Measurements from ENCODE around the gene JARID2. TPM values are rescaled to one million over a fixed set of nuclear protein-coding genes. Genes with fewer than 3 reads are reported as not detected.

Gene JARID2
- total and polyA plus RNA-seq, 10 of the 15 experiments (the other 5 are each of a cell fraction or from before 2014, with no cell fraction given) = 4.2 to 21.6 (median 11.7) TPM

DNA sequence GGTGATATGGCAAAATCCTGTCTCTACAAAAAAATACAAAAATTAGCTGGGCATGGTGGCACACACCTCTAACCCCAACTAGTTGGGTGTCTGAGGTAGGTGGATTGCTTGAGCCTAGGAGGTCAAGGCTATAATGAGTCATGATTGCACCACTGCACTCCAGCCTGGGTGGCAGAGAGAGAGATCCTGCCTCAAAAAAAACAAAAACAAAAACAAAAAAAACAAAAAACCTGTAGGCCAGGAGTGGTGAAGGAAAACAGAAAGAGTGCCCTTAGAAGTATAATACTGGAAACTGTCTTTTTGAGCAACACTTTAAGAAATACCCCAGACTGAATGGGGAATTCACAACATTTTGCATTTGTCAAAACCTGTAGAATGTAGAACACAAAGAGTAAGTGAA, 85.3 kb downstream of the JARID2 start (continued):
- TF ChIP-seq, protein P1, sequence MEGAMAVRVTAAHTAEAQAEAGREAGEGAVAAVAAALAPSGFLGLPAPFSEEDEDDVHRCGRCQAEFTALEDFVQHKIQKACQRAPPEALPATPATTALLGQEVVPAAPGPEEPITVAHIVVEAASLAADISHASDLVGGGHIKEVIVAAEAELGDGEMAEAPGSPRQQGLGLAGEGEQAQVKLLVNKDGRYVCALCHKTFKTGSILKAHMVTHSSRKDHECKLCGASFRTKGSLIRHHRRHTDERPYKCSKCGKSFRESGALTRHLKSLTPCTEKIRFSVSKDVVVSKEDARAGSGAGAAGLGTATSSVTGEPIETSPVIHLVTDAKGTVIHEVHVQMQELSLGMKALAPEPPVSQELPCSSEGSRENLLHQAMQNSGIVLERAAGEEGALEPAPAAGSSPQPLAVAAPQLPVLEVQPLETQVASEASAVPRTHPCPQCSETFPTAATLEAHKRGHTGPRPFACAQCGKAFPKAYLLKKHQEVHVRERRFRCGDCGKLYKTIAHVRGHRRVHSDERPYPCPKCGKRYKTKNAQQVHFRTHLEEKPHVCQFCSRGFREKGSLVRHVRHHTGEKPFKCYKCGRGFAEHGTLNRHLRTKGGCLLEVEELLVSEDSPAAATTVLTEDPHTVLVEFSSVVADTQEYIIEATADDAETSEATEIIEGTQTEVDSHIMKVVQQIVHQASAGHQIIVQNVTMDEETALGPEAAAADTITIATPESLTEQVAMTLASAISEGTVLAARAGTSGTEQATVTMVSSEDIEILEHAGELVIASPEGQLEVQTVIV (IDR thresholded peaks at IDR 0.05; ENCODE audit: borderline replicate concordance, partially characterized antibody) = no peak
- no peak for TF ChIP-seq RAD51 (IDR thresholded peaks at IDR 0.05)
- TF ChIP-seq, protein P2, sequence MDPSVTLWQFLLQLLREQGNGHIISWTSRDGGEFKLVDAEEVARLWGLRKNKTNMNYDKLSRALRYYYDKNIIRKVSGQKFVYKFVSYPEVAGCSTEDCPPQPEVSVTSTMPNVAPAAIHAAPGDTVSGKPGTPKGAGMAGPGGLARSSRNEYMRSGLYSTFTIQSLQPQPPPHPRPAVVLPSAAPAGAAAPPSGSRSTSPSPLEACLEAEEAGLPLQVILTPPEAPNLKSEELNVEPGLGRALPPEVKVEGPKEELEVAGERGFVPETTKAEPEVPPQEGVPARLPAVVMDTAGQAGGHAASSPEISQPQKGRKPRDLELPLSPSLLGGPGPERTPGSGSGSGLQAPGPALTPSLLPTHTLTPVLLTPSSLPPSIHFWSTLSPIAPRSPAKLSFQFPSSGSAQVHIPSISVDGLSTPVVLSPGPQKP (IDR thresholded peaks at IDR 0.05; ENCODE audit: low read depth, low read length) = no peak
- no peak for TF ChIP-seq SRF (IDR thresholded peaks at IDR 0.05; ENCODE audit: low read depth in 2 of 2, low read length in 2 of 2)
- TF ChIP-seq WRNIP1 (IDR thresholded peaks at IDR 0.05; ENCODE audit: borderline replicate concordance, low read depth, low read length) = no peak
- TF ChIP-seq, protein P3, sequence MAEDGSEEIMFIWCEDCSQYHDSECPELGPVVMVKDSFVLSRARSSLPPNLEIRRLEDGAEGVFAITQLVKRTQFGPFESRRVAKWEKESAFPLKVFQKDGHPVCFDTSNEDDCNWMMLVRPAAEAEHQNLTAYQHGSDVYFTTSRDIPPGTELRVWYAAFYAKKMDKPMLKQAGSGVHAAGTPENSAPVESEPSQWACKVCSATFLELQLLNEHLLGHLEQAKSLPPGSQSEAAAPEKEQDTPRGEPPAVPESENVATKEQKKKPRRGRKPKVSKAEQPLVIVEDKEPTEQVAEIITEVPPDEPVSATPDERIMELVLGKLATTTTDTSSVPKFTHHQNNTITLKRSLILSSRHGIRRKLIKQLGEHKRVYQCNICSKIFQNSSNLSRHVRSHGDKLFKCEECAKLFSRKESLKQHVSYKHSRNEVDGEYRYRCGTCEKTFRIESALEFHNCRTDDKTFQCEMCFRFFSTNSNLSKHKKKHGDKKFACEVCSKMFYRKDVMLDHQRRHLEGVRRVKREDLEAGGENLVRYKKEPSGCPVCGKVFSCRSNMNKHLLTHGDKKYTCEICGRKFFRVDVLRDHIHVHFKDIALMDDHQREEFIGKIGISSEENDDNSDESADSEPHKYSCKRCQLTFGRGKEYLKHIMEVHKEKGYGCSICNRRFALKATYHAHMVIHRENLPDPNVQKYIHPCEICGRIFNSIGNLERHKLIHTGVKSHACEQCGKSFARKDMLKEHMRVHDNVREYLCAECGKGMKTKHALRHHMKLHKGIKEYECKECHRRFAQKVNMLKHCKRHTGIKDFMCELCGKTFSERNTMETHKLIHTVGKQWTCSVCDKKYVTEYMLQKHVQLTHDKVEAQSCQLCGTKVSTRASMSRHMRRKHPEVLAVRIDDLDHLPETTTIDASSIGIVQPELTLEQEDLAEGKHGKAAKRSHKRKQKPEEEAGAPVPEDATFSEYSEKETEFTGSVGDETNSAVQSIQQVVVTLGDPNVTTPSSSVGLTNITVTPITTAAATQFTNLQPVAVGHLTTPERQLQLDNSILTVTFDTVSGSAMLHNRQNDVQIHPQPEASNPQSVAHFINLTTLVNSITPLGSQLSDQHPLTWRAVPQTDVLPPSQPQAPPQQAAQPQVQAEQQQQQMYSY (CRISPR knock-in tag; IDR thresholded peaks at IDR 0.05) = no peak
- TF ChIP-seq SMARCA5 (IDR thresholded peaks at IDR 0.05) = peak; percentile 47; the same call in 1 of the 2 replicates
- TF ChIP-seq, protein P4, sequence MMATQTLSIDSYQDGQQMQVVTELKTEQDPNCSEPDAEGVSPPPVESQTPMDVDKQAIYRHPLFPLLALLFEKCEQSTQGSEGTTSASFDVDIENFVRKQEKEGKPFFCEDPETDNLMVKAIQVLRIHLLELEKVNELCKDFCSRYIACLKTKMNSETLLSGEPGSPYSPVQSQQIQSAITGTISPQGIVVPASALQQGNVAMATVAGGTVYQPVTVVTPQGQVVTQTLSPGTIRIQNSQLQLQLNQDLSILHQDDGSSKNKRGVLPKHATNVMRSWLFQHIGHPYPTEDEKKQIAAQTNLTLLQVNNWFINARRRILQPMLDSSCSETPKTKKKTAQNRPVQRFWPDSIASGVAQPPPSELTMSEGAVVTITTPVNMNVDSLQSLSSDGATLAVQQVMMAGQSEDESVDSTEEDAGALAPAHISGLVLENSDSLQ (IDR thresholded peaks at IDR 0.05) = no peak
- no peak for TF ChIP-seq POLR2AphosphoS2 (IDR thresholded peaks at IDR 0.05; ENCODE audit: low read depth, low read length)
- no peak for TF ChIP-seq ZNF384 (IDR thresholded peaks at IDR 0.05; ENCODE audit: borderline replicate concordance, low read depth, low read length)
- TF ChIP-seq NR2C1 (IDR thresholded peaks at IDR 0.05) = no peak
- TF ChIP-seq, protein P5, sequence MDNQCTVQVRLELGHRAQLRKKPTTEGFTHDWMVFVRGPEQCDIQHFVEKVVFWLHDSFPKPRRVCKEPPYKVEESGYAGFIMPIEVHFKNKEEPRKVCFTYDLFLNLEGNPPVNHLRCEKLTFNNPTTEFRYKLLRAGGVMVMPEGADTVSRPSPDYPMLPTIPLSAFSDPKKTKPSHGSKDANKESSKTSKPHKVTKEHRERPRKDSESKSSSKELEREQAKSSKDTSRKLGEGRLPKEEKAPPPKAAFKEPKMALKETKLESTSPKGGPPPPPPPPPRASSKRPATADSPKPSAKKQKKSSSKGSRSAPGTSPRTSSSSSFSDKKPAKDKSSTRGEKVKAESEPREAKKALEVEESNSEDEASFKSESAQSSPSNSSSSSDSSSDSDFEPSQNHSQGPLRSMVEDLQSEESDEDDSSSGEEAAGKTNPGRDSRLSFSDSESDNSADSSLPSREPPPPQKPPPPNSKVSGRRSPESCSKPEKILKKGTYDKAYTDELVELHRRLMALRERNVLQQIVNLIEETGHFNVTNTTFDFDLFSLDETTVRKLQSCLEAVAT (IDR thresholded peaks at IDR 0.05) = peak; percentile 60; the same call in 1 of the 2 replicates
- no peak for TF ChIP-seq KLF5 (IDR thresholded peaks at IDR 0.05; ENCODE audit: partially characterized antibody)
- TF ChIP-seq FOS (IDR thresholded peaks at IDR 0.05; ENCODE audit: borderline replicate concordance, extremely low read depth, insufficient read length) = no peak
- no peak for TF ChIP-seq SREBF2 (IDR thresholded peaks at IDR 0.05; ENCODE audit: low read length)
- TF ChIP-seq BRCA1 (IDR thresholded peaks at IDR 0.05; ENCODE audit: low read depth, low read length) = no peak
- no peak; the same call in 1 of the 2 replicates for TF ChIP-seq MXI1 (IDR thresholded peaks at IDR 0.05; ENCODE audit: low read depth, low read length)
- no peak for TF ChIP-seq JUNB (IDR thresholded peaks at IDR 0.05)
- TF ChIP-seq NFYA (IDR thresholded peaks at IDR 0.05; ENCODE audit: borderline replicate concordance, low read depth, low read length) = no peak
- TF ChIP-seq CREM (IDR thresholded peaks at IDR 0.05; ENCODE audit: low read depth) = 0 out of 2 replicates have a peak, but pooled peaks have one; percentile 15
